ENCODE measurements around the gene PACRG. TPM values are rescaled to one million over a fixed set of nuclear protein-coding genes. Genes with fewer than 3 reads are reported as not detected.

Gene PACRG
- total RNA-seq, 2 donors from 2014 or later, result 13.0 TPM; not detected in 1

DNA sequence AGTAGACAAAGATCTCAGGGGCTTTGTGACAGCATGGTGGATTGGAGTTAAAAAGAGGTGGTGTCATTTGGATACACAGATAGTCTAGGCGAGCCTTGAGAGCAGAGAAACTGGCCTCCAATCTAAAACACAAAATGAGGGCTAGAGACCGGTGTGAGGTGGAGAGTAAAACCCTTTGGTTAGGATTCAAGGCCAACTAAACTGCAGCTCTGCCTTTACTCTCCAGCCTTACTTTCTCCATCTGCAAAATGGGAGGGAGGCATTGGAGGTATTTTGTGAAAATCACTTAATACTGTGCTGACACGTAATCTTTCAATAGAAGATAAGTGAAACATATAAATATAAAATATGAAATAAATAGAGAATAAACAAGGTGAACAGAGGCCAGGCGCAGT, 597.6 kb downstream of the PACRG start:
- Histone ChIP-seq H3K9me3 (no peaks in the 10 kb centered on the region), H3K4me1 (ENCODE audit: control insufficient read depth in 1 of 2, low read depth in 2 of 2) (peaks cover 5 to 11% of the 10 kb centered on the region in 2 donors), H3K27me3 (replicated peaks; ENCODE audit: insufficient read depth) (no peaks in the 10 kb centered on the region), H3K36me3 (no peaks in the 10 kb centered on the region), H3K27ac (no peak overlapping the region), H3K4me3 (no peak overlapping the region)
- ATAC-seq (ENCODE audit: insufficient number of reproducible peaks, low FRiP score, low read depth), result no peak
- TF ChIP-seq, protein P1, sequence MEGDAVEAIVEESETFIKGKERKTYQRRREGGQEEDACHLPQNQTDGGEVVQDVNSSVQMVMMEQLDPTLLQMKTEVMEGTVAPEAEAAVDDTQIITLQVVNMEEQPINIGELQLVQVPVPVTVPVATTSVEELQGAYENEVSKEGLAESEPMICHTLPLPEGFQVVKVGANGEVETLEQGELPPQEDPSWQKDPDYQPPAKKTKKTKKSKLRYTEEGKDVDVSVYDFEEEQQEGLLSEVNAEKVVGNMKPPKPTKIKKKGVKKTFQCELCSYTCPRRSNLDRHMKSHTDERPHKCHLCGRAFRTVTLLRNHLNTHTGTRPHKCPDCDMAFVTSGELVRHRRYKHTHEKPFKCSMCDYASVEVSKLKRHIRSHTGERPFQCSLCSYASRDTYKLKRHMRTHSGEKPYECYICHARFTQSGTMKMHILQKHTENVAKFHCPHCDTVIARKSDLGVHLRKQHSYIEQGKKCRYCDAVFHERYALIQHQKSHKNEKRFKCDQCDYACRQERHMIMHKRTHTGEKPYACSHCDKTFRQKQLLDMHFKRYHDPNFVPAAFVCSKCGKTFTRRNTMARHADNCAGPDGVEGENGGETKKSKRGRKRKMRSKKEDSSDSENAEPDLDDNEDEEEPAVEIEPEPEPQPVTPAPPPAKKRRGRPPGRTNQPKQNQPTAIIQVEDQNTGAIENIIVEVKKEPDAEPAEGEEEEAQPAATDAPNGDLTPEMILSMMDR (IDR thresholded peaks at IDR 0.05), result no peak
- DNase-seq (ENCODE audit: low spot score), result no peak

DNA sequence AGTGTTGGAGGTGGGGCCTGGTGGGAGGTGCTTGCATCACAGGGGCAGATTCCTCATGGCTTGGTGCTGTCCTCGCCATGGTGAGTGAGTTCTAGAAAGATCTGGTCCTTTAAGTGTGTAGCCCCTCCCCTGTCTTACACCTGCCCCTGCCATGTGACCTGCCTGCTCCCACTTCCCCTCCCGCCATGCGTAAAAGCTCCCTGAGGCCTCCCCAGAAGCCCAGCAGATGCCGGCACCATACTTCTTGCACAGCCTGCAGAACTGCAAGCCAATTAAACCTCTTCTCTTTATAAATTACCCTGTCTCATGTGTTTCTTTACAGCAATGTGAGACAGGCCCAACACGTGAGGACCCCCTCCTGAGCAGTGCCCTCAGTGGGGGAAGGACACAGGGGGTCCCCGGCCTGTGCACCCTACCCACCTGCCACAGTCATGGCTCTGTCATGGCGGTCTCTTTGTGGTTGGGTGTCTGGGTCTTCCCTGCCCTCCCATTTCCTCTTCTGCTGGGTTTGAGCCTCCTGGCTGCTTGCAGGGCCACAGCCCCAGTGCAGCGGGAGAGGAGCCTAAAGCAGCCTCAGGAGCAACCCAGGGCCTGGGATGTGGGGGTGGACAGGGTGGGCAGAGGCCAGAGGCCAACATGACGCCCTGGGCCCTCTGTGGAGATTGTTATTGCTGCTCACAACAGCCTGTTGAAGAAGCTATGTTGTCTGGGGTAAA, 599.5 kb downstream of the PACRG start:
- H3K4me1 ChIP-seq (ENCODE audit: control insufficient read depth in 1 of 2, low read depth in 2 of 2), result no peaks in the 10 kb centered on the region
- no peak for ATAC-seq (ENCODE audit: insufficient number of reproducible peaks, low FRiP score, low read depth)
- TF ChIP-seq, protein P1 (IDR thresholded peaks at IDR 0.05), result no peak
- no peak overlapping the region for H3K4me3 ChIP-seq
- H3K9me3 ChIP-seq, result no peaks in the 10 kb centered on the region
- no peaks in the 10 kb centered on the region for H3K36me3 ChIP-seq
- H3K27ac ChIP-seq, result no peak overlapping the region
- H3K27me3 ChIP-seq (replicated peaks; ENCODE audit: insufficient read depth), result no peaks in the 10 kb centered on the region
- DNase-seq (ENCODE audit: low spot score), result no peak

DNA sequence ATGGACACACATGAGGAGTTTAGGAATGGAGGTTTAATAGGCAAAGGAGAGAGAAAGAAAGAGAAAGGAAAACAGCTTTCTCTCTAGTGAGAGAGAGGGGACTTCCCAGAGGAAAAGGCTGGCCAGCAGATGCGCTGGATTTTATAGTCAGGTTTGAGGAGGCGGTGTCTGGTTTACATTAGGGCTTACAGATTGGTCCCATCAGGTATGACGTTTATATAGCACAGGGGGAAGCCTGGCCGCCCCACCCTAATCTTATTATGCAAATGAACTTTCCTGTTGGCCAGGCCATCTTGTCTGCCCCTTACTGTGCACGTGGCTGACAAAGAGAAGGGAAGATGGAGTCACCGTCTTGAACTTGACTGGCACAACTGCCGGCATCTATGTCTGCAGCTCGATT, 600.1 kb downstream of the PACRG start:
- H3K36me3 ChIP-seq, result no peaks in the 10 kb centered on the region
- no peak for ATAC-seq (ENCODE audit: insufficient number of reproducible peaks, low FRiP score, low read depth)
- no peaks in the 10 kb centered on the region for H3K9me3 ChIP-seq
- no peaks in the 10 kb centered on the region for H3K27me3 ChIP-seq (replicated peaks; ENCODE audit: insufficient read depth)
- H3K4me3 ChIP-seq, result no peak overlapping the region
- TF ChIP-seq, protein P1 (IDR thresholded peaks at IDR 0.05), result no peak
- DNase-seq (ENCODE audit: low spot score), result no peak
- no peak overlapping the region for H3K27ac ChIP-seq
- no peaks in the 10 kb centered on the region for H3K4me1 ChIP-seq (ENCODE audit: control insufficient read depth in 1 of 2, low read depth in 2 of 2)

DNA sequence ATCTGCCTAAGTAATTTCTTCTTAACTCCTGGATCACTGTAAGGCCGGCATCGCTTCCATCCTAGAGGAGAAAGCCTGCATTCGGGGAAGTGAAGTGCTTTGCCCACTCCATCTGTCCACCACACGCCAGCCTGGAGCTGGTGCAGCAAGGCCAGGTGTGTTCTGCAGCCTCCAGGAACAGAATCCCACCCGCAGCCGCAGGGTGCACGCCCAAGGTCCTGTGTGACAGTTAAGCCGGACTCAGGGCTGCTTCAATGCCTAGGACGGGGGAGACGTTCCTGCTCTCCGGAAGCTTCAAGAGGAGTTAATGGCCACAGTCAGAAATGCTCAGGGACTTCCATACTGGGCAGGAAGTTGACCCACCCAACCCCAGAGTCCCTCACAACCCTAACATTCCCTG, 600.6 kb downstream of the PACRG start:
- DNase-seq (ENCODE audit: low spot score) (no peak), ATAC-seq (ENCODE audit: insufficient number of reproducible peaks, low FRiP score, low read depth) (no peak)
- Histone ChIP-seq H3K27ac (no peak overlapping the region), H3K27me3 (replicated peaks; ENCODE audit: insufficient read depth) (no peaks in the 10 kb centered on the region), H3K4me1 (ENCODE audit: control insufficient read depth in 1 of 2, low read depth in 2 of 2) (no peaks in the 10 kb centered on the region), H3K9me3 (no peaks in the 10 kb centered on the region), H3K36me3 (no peaks in the 10 kb centered on the region), H3K4me3 (no peak overlapping the region)
- TF ChIP-seq, protein P1 (IDR thresholded peaks at IDR 0.05), result no peak

DNA sequence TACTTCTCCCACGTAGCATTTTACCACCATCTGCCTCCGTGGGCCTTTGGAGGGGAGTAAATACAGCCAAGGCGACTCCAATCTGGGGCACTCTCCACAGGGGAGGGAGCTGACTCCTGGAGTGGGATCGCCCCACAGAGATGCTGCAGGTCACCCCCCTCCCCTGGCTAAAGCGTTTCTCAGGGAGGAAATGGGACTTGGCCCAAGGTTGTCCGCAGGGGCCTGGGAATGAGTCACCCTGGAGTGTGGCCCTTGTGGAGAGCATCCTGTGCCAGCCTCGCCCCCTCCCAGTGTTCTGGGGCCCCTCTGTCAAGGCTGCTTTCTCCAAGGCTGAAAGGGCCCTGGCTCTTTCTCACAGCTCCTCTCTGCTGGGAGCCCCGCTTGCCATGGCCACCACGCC, 602.2 kb downstream of the PACRG start:
- no peaks in the 10 kb centered on the region for H3K27me3 ChIP-seq (replicated peaks; ENCODE audit: insufficient read depth)
- DNase-seq (ENCODE audit: low spot score), result no peak
- no peaks in the 10 kb centered on the region for H3K36me3 ChIP-seq
- no peak for ATAC-seq (ENCODE audit: insufficient number of reproducible peaks, low FRiP score, low read depth)
- H3K4me3 ChIP-seq, result no peak overlapping the region
- H3K27ac ChIP-seq, result no peak overlapping the region
- TF ChIP-seq, protein P1 (IDR thresholded peaks at IDR 0.05), result no peak
- H3K9me3 ChIP-seq, result no peaks in the 10 kb centered on the region
- H3K4me1 ChIP-seq (ENCODE audit: control insufficient read depth in 1 of 2, low read depth in 2 of 2), result peaks cover 3% of the 10 kb centered on the region in 2 donors

Measured in thoracic aorta (tissue), 2 donors.